IMR-90 (cell line): ENCODE results near the gene STOML2.
A peak's percentile ranks its signal among the peaks of the same experiment; 100 is the strongest.

Experiments
- CHD1 ChIP-seq: IDR thresholded peaks from 2 replicates; pipeline ENCODE4 v1.6.1; 2012; ENCODE audit warnings: low read depth, low read length, improper control_type of control experiment
- CTCF ChIP-seq: conservative IDR thresholded peaks from 2 replicates; pipeline ENCODE4 v1.5.1; 2012; ENCODE audit warnings: mild to moderate bottlenecking, low read depth, low read length, improper control_type of control experiment
- ELK1 ChIP-seq: fragments of 150-350 bp; IDR thresholded peaks from 2 replicates; pipeline ENCODE4 v1.6.1; 2016; ENCODE audit warnings: low read depth, mild to moderate bottlenecking, low read length, moderate library complexity, borderline replicate concordance
- MAFK ChIP-seq: IDR thresholded peaks from 2 replicates; pipeline ENCODE4 v1.6.1; 2012; ENCODE audit warnings: low read depth, low read length, improper control_type of control experiment
- MAZ ChIP-seq: IDR thresholded peaks from 2 replicates; pipeline ENCODE4 v1.6.1; 2012; ENCODE audit warnings: low read depth, mild to moderate bottlenecking, low read length, improper control_type of control experiment, moderate library complexity, borderline replicate concordance
- MXI1 ChIP-seq: IDR thresholded peaks from 2 replicates; pipeline ENCODE4 v1.6.1; 2012; ENCODE audit warnings: low read depth, mild to moderate bottlenecking, low read length, moderate library complexity, borderline replicate concordance
- POLR2A ChIP-seq: IDR thresholded peaks from 2 replicates; pipeline ENCODE4 v1.6.1; 2012; ENCODE audit warnings: mild to moderate bottlenecking, low read depth, low read length
- RAD21 ChIP-seq: IDR thresholded peaks from 2 replicates; pipeline ENCODE4 v1.6.1; 2012; ENCODE audit warnings: low read length, improper control_type of control experiment
- USF2 ChIP-seq: fragments of 150-350 bp; IDR thresholded peaks from 2 replicates; pipeline ENCODE4 v1.6.1; 2017; ENCODE audit warnings: mild to moderate bottlenecking, antibody characterized with exemption, low read length, low read depth

GRCh38 chr9:35054185-35054835 lies 48.6 kb downstream of the STOML2 start:
- TF ChIP-seq CTCF = no peak
- TF ChIP-seq RAD21 = no peak
- no peak for TF ChIP-seq MAZ
- peak; percentile 30; the same call in 1 of the 2 replicates for TF ChIP-seq POLR2A
- TF ChIP-seq USF2 = no peak
- no peak for TF ChIP-seq ELK1
- TF ChIP-seq MXI1 = no peak
- no peak for TF ChIP-seq CHD1
- TF ChIP-seq MAFK = no peak
